CD4-positive, alpha-beta T cell treated with Interleukin-15 for 1 hour (primary cell): ENCODE results near the gene HECW1.
"Not testable (repeated sequence)": the region's sequence is repeated elsewhere in the genome, so short reads cannot be mapped to it uniquely, and the experiment has no call there.

Experiments used
- DNase-seq: peaks from one replicate; pipeline ENCODE4 v3.0.0-alpha.2; 2020

The HECW1 gene

GRCh38 chr7:43314379-43315158 lies 202.1 kb downstream of the HECW1 start:
- DNase-seq: no peak

DNA sequence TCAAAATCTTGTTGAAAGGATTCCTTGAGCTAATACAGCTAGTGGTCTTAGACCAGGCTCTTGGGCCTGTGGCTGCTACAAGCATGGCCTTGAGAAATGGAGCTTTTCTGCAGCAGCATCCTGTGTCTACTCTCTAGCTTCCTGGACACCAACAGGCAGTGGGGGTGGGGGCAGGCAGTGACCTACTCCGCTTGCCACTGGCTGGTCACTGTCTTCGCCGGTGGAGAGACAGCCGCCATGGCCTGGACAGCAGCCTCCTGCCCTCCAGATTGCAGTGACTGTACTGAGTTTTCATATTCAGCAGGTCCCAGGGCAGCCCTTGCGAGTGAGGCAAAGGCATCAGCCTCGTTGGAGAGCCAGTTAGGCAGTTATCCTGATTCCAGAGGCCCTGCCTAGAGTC lies 204.6 kb downstream of the HECW1 start:
- no peak for DNase-seq

DNA sequence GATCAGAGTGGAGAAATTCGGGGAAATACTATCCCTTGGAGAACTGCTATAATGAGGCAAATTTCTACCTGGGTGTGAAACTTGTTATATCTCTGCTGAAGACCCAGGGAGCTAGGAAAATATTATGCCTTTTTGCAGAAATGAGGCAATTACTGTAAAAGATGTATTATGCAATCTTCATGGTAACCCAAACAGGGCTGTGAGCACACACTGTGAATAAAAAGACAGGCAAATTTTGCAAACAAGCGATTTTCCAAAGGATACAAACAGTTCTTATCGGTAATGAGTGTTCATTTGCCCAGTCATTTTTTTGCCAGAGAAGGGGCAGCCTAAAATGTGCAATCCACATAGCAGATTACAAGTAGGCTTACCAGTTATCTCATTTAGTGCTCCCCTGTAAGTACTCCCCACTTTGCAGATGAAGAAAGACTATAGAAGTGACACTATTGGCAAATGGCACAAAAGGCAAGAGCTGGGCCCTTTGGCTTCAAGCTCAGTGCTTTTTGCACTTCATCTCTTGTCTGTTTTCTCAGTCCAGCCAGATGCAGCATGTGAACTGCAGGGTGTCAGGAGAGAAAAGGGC lies 205.8 kb downstream of the HECW1 start:
- DNase-seq: no peak

- DNase-seq: no peak
Observed at GRCh38 chr7:43325595-43325994, 213.1 kb downstream of the HECW1 start.

GRCh38 chr7:43328336-43328735 lies 215.9 kb downstream of the HECW1 start:
- DNase-seq: no peak

DNA sequence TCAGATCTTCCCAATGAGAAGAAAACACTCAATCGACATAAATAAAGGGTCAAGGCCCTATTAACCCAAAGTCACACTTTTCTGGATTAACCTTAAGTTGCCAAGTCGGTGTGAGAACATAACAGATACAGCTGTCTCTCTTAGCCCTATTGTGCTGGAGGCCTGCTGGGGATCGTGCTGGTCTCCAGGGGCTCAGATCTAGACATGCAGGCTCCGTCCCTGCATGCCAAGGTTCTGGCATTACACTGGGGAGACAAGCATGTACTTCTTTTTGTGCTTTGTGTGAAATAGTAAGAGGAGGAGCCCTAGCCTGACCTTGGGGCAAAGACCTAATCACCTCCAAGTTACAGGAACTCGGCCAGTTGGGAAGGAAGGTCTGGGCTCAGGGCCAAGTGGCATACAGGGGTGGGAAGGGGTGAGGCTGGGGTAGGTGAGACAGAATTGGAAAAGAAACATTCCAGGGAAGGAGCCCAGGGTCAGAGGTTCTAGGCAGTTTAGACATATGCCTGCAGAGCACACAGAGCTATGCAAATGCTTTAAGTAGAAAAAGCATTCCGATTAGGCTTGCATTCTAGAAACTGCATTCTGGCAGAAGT lies 216.4 kb downstream of the HECW1 start:
- DNase-seq: no peak

DNA sequence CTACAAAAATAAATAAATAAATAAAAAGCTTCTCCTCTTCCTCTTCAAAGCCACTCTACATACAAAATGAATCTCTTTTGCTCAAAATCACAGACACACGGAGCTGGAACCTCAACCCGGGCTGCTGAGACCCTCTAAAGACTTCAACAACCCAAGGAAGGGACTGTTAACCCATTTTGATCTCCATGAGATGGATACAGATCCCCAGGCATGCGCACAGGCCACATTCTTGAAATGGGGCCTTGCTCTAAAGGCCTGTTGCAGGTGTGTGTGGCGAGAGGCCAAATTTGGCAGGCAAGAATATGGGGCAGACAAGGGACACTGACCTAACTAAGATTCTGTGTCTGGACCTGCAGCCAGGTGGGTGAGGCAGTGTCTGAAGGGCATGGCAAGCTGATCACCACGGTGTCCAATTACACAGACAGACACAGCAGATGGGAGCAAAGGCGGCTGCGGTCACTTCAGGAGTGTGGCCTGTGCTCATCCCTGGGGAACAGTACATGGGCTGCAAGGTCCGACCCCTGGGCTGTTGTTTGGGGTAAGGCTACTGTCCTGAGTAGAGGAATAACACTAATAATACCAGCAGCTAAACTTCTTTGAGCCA lies 219.8 kb downstream of the HECW1 start:
- DNase-seq: no peak

- DNase-seq: no peak
Observed at GRCh38 chr7:43337191-43337590, 224.7 kb downstream of the HECW1 start.

GRCh38 chr7:43337811-43338210 lies 225.4 kb downstream of the HECW1 start:
- no peak for DNase-seq

GRCh38 chr7:43341132-43341531 lies 228.7 kb downstream of the HECW1 start:
- no peak for DNase-seq

- not testable (repeated sequence) for DNase-seq
Observed at GRCh38 chr7:43343417-43343816, 231.0 kb downstream of the HECW1 start.

DNA sequence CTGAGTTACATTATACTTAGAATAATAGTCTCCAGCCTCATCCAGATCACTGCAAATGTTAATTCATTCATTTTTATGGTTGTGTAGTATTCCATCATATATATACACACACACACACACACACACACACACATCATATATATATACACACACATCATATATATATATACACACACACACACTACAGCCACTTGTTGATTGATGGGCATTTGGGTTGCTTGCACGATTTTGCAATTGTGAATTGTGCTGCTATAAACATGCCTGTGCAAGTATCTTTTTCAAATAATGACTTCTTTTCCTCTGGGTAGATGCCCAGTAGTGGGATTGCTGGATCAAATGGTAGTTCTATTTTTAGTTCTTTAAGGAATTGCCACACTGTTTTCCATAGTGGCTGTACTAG lies 233.2 kb downstream of the HECW1 start:
- DNase-seq: not testable (repeated sequence)

GRCh38 chr7:43351683-43352082 lies 239.2 kb downstream of the HECW1 start:
- no peak for DNase-seq

DNA sequence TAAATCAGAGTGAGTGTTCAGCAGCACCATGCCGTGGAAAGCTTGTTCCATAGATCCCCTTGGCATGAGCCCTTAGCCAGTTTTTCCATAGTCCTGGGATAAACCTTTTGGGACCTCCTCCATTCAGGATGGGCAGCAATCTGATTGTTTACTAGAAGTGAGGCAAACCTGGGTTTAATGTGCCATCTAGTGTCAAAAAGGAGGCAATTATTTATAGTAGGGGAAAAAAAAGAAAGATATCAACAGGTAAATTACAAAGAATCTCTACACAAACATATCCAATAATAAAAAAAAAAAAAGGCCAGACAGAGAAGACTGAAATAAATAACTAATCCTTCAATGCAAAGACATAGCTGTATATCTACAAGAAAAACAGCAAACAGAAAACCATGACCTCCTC lies 241.5 kb downstream of the HECW1 start:
- DNase-seq: no peak

- no peak for DNase-seq
Observed at GRCh38 chr7:43362652-43363034, 250.2 kb downstream of the HECW1 start.

DNA sequence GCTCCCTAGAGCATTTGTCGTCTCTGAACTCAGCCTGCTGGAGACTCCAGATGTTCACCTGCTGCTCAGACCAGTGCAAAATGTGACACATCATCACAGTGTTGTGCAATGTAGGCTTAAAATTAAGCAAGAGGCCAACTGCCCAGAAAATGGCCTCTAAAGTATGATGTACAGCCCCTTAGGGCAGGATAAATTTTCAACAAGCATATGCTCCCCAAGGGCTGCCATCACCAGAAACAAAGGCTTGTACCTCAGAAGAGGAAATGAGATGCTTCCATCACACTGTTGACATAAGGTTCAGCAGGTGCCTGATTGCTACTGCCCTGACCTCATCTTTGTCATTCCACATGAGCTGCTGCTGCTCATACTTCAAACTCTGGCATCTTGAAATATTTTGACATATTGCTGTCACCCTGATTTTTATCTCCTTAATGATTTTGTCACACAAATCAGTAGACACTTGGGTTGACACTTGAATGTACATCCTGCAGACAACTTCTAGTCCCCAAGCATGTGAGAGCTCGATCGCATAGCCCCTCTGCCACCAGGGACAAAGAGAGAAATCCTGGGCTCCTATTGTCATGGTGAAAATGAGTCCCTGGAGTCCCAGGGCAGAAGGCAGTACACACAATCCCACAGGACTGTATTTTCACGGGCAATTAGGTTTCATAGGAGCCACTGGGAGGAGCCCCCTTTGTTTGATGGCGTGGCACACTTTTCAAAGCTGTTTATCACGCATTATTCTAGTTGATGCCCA lies 250.8 kb downstream of the HECW1 start:
- DNase-seq: no peak

DNA sequence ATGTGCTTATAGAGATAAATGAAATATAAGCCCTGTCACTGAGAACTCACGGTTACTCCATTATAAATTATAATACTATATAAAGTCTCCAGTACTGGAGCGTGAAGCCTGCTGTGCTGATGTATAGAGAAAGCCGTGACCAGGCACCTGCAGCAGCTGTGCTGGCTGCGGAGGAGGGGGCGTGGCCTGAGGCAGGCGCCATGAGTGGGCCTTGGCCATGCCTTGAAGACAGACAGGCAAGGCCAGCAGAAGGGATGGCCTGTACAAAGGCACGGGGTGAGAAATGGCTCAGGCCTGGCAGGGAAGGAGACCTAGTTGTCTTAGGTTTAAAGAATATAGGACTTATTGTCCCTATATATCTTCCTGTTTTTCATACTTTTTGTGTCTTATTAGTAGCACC lies 251.9 kb downstream of the HECW1 start:
- no peak for DNase-seq

- no peak for DNase-seq
Observed at GRCh38 chr7:43372676-43373355, 260.4 kb downstream of the HECW1 start.

GRCh38 chr7:43377196-43377960 lies 264.9 kb downstream of the HECW1 start:
- DNase-seq: no peak

DNA sequence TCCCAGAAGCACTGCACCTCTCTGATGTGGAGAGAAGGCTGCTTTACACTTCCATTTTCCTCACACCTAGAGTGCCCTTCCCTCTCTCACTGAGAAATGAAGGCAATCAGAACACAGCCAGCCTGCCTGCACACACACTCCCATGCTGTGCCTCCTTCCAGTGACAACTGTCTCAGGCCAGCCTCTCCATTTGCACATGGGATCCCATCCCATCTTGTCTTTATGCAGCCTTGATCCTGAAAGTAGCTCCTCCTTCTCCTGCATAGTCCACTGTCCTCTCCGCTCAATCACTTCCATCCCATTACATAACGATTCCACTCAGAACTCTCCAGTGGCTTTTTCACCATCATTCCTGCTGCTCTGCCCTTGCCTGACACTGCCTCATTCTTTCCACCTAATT lies 266.8 kb downstream of the HECW1 start:
- no peak for DNase-seq

DNA sequence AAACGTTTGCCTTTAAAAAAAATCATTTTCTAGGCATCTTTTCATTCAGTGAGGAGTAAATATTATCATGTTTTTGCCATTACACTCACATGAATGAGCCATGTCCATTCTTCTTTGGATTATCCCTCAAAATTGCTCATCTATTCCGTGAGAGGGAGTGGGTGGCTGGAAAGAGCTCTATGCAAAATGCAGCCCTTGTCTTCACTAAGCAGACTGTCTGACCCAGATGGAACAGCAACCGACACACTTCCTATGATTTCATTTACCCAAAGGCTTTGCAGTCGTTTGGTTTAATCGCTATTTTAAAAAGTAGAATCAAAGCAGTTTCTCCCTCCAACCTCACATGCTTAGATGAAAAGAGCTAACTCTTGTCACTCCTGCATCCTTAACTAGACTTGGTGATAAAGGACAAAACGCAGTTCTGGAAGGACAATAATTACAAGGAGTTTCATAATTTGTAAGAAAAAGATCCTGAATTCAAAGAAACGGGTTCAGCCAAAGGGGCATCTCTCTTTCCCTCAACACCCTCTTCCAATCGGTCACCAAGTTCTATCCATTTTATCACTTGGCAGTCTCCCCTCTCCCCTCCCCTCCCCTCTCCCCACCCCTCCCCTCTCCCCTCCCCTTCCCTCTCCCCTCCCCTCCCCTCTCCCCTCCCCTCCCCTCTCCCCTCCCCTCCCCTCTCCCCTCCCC lies 272.3 kb downstream of the HECW1 start:
- DNase-seq: no peak
